ENCODE data around the gene NPL. TPM values are rescaled to one million over a fixed set of nuclear protein-coding genes. Genes with fewer than 3 reads are reported as not detected.

The NPL gene
- total RNA-seq, 1 experiment from 2014 or later = 2.4 TPM

DNA sequence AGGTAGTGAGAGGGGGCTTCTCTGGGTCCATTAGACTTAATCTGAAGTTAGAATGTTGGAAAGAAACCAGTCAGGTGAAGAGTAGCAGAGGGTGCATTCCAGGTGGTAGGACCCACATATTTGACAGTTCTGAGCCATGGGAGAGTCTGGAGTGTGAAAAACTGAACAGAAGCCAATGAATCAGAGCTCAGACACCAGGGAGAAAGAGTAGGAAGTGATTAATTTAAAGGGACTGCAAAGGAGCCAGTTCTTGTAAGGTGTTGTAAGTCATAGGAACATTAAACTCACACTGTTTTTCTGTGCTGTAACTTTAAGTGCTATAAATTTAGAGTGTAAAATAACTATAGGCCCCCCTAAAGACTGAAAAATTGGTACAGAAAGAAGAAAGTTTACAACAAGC lies 43.7 kb downstream of the NPL start:
- Mint-ChIP-seq H3K4me3 (no peak overlapping the region), H3K4me1 (peaks cover 0 to 2% of the 10 kb centered on the region in 2 experiments; a peak in 1 of 4 replicates), H3K27ac (no peak overlapping the region), H3K9me3 (0 out of 5 replicates have a peak, but pooled peaks cover 0 to 3% of the 10 kb centered on the region in 2 experiments), H3K27me3 (ENCODE audit: low read depth) (peaks cover 3% of the 10 kb centered on the region; the same call in 1 of the 2 replicates), H3K36me3 (ENCODE audit: insufficient read depth in 1 of 3, low read depth in 3 of 3) (peaks cover 0 to 6% (median 3%) of the 10 kb centered on the region in 3 experiments; a peak in 3 of 7 replicates)
- no peak overlapping the region for H3K4ac ChIP-seq (ENCODE audit: low read depth, low read length)
- no peak overlapping the region for H4K91ac ChIP-seq (ENCODE audit: insufficient read length, low read depth, low read length)
- no peak for TF ChIP-seq CTCF (conservative IDR thresholded peaks at IDR 0.05)
- H3K56ac ChIP-seq (ENCODE audit: insufficient read length, low read depth, low read length) = no peak overlapping the region
- no peak overlapping the region for H3K4me2 ChIP-seq (ENCODE audit: insufficient read depth, insufficient read length, low read length)
- no peak overlapping the region for H2BK12ac ChIP-seq (ENCODE audit: insufficient read length, low read depth, low read length)
- H4K20me1 ChIP-seq (ENCODE audit: control insufficient read depth, insufficient read depth, insufficient read length) = no peaks in the 10 kb centered on the region
- H3K23ac ChIP-seq (ENCODE audit: insufficient read length, low read depth, low read length) = no peak overlapping the region
- H2AK5ac ChIP-seq (ENCODE audit: insufficient read length, low read length) = no peak overlapping the region
- DNase-seq = no peak
- H2AFZ ChIP-seq (ENCODE audit: low read length) = no peak overlapping the region
- H3K9me3 ChIP-seq (ENCODE audit: control insufficient read depth, low read depth, low read length) = no peaks in the 10 kb centered on the region
- no peak overlapping the region for H4K8ac ChIP-seq (replicated peaks; ENCODE audit: insufficient read length, low read depth, low read length)
- no peak overlapping the region for H2BK120ac ChIP-seq (ENCODE audit: low read depth, low read length, poor library complexity, severe bottlenecking)
- no peak overlapping the region for H3K14ac ChIP-seq (ENCODE audit: insufficient read depth, low read length)
- H2BK15ac ChIP-seq (ENCODE audit: low read depth, low read length) = no peak overlapping the region
- no peak overlapping the region for H2BK20ac ChIP-seq (ENCODE audit: low read depth, low read length, poor library complexity, severe bottlenecking)
- H3K79me2 ChIP-seq (ENCODE audit: insufficient read depth, low read length) = no peaks in the 10 kb centered on the region
- H3K27ac ChIP-seq (ENCODE audit: insufficient read length, low read depth, low read length) = no peak overlapping the region
- no peak overlapping the region for H3K18ac ChIP-seq (ENCODE audit: insufficient read length, low read depth, low read length)
- H3K27me3 ChIP-seq (ENCODE audit: insufficient read depth, low read length) = no peaks in the 10 kb centered on the region
- H2BK5ac ChIP-seq (ENCODE audit: insufficient read length, low read length) = no peak overlapping the region
- no peaks in the 10 kb centered on the region for H3K23me2 ChIP-seq (ENCODE audit: insufficient read length, low read depth, low read length, poor library complexity, severe bottlenecking)
- no peaks in the 10 kb centered on the region; the same call in 1 of the 2 replicates for H3K4me1 ChIP-seq (ENCODE audit: insufficient read depth, low read length)
- H3K9ac ChIP-seq (ENCODE audit: extremely low read depth, insufficient read length, low read length) = no peak overlapping the region
- H4K5ac ChIP-seq (ENCODE audit: insufficient read length, low read depth, low read length) = no peak overlapping the region
- H3K79me1 ChIP-seq (ENCODE audit: insufficient read depth, low read depth, low read length, poor library complexity, severe bottlenecking) = no peaks in the 10 kb centered on the region
- no peak overlapping the region for H3T11ph ChIP-seq (ENCODE audit: low read length)
